ENCODE measurements around the gene TNFSF18. TPM values are rescaled to one million over a fixed set of nuclear protein-coding genes. Genes with fewer than 3 reads are reported as not detected.
A peak's percentile ranks its signal among the peaks of the same experiment; 100 is the strongest.

TNFSF18 gene
- total and polyA plus RNA-seq, 2 of the 4 experiments (the other 2 are of a cell fraction): 0.12 to 0.18 TPM

GRCh38 chr1:172993640-172994039 lies 57.1 kb downstream of the TNFSF18 start:
- Histone ChIP-seq H4K20me1 (ENCODE audit: insufficient read depth, low read length) (no peaks in the 10 kb centered on the region), H2BK5ac (ENCODE audit: low read depth, low read length, poor library complexity, severe bottlenecking) (peak overlapping the region; percentile 94), H2AK9ac (replicated peaks; ENCODE audit: low read depth, low read length, poor library complexity) (no peak overlapping the region), H2BK20ac (ENCODE audit: low read depth, low read length) (peak overlapping the region; percentile 78), H2AK5ac (ENCODE audit: low read depth, low read length) (peak overlapping the region; percentile 41; the same call in 1 of the 2 replicates), H4K91ac (ENCODE audit: insufficient read depth, low read depth, low read length) (peak overlapping the region; percentile 49; the same call in 1 of the 2 replicates), H3K4ac (ENCODE audit: low read depth, low read length) (peak overlapping the region; percentile 70; the same call in 1 of the 2 replicates), H3K4me2 (ENCODE audit: low read depth, low read length) (peak overlapping the region; percentile 61; the same call in 1 of the 2 replicates), H2AFZ (replicated peaks; ENCODE audit: low read length, poor library complexity) (no peak overlapping the region), H3K4me1 (ENCODE audit: control insufficient read depth, insufficient read depth, low read length) (peaks cover 12% of the 10 kb centered on the region; the same call in 1 of the 2 replicates), H3K9ac (ENCODE audit: low read depth, low read length) (no peak overlapping the region), H3K14ac (replicated peaks; ENCODE audit: low read depth, low read length) (peak overlapping the region; percentile 35), H3K56ac (ENCODE audit: extremely low read depth, insufficient read depth, low read length) (peak overlapping the region; percentile 31; the same call in 1 of the 2 replicates), H4K8ac (ENCODE audit: low read depth in 2 of 2, low read length in 2 of 2) (peak overlapping the region; percentile 15 to 71; a peak in 2 of 4 replicates), H3K18ac (ENCODE audit: low read depth, low read length) (peak overlapping the region; percentile 98; the same call in 1 of the 2 replicates), H4K5ac (ENCODE audit: low read depth, low read length) (peak overlapping the region; percentile 77; the same call in 1 of the 2 replicates), H3K23ac (ENCODE audit: low read depth, low read length) (peak overlapping the region; percentile 36; the same call in 1 of the 2 replicates), H3K9me1 (ENCODE audit: insufficient read depth, low read length) (peaks cover 4% of the 10 kb centered on the region; the same call in 1 of the 2 replicates), H3K9me3 (ENCODE audit: control insufficient read depth, insufficient read depth, low read length) (peaks cover 8% of the 10 kb centered on the region), H2BK120ac (ENCODE audit: low read depth, low read length) (peak overlapping the region; percentile 98), H3K27me3 (ENCODE audit: control insufficient read depth, insufficient read depth, low read length) (no peaks in the 10 kb centered on the region), H3K27ac (ENCODE audit: insufficient read depth, low read length) (no peak overlapping the region), H3K79me1 (ENCODE audit: low read depth in 1 of 2, low read length in 2 of 2) (peaks cover 0 to 3% of the 10 kb centered on the region in 2 experiments; a peak in 1 of 4 replicates), H3K4me3 (ENCODE audit: insufficient read depth, low read depth, low read length) (no peak overlapping the region), H2BK15ac (ENCODE audit: low read depth, low read length) (peak overlapping the region; percentile 59; the same call in 2 of the 3 replicates), H3K36me3 (ENCODE audit: control insufficient read depth, insufficient read depth, low read length) (no peaks in the 10 kb centered on the region)
- TF ChIP-seq NFE2L2 (IDR thresholded peaks at IDR 0.05; ENCODE audit: low read depth, low read length) (no peak), RAD21 (IDR thresholded peaks at IDR 0.05; ENCODE audit: low read length) (no peak), FOS (IDR thresholded peaks at IDR 0.05; ENCODE audit: low read depth, low read length) (no peak), MXI1 (IDR thresholded peaks at IDR 0.05; ENCODE audit: borderline replicate concordance, low read depth, low read length) (no peak), RCOR1 (IDR thresholded peaks at IDR 0.05; ENCODE audit: insufficient replicate concordance, low read length) (no peak), USF2 (IDR thresholded peaks at IDR 0.05; ENCODE audit: low read depth, low read length) (no peak), SMC3 (IDR thresholded peaks at IDR 0.05; ENCODE audit: low read depth, low read length) (no peak), MAFK (IDR thresholded peaks at IDR 0.05; ENCODE audit: low read depth, low read length) (no peak), CHD1 (IDR thresholded peaks at IDR 0.05; ENCODE audit: low read depth, low read length) (no peak)
- no TSS peak for BruUV-seq (replicated peaks)
- in situ Hi-C loops (cut with MboI; ENCODE audit: low sequenced_read_pairs) (no loop called here), intact Hi-C loops (cut with micrococcal nuclease) (loop anchor here (1.0 kb wide), 1 partner anchor 84 kb away; no protein-coding TSS in a partner anchor), dilution Hi-C loops (cut with HindIII; ENCODE audit: low sequenced_read_pairs, unreplicated experiment) (no loop called here)
- CTCF ChIA-PET: interaction anchor here (0.5 to 1.2 kb wide), 2 partner anchors 45 to 84 kb away, joined by 3 to 5 read pairs; no protein-coding TSS in a partner anchor
- POLR2A ChIA-PET (ENCODE audit: unreplicated experiment): no interaction called here
- ATAC-seq (ENCODE audit: low read depth) (peak; percentile 86), DNase-seq (peak; percentile 78)
- no CpG with 5 or more reads among the region's 2 CpGs for WGBS, 2 experiments (ENCODE audit: extremely low coverage in 2 of 2, insufficient read length in 1 of 2)
